Activated CD8-positive, alpha-beta T cell treated with anti-CD3 and anti-CD28 coated beads, Interleukin-2, amount 10 ng/mL, durations not matched to agents 7 days and 5 days (primary cell): ENCODE results near the gene FBLN5. TPM values are rescaled to one million over a fixed set of nuclear protein-coding genes. Genes with fewer than 3 reads are reported as not detected.

Experiments used
- ATAC-seq: fragments of 150-1000 bp; cut with Tn5 transposase; one replicate; pipeline ENCODE4 v1.10.0; 2021; ENCODE audit warnings: moderate library complexity
- CTCF ChIA-PET: fragments of 350-600 bp; sonication (Branson Sonifier 250); formaldehyde crosslinking; loops from one replicate; lab custom pipeline; 2021; ENCODE audit warnings: antibody characterized with exemption; lab: Charles Lee
- POLR2A ChIA-PET: fragments of 350-600 bp; sonication (Branson Sonifier 250); formaldehyde crosslinking; loops from one replicate; lab custom pipeline; 2021; ENCODE audit warnings: antibody characterized with exemption; lab: Charles Lee
- DNase-seq: peaks from one replicate; pipeline ENCODE4 v3.0.0-alpha.2; 2020
- H3K27ac Mint-ChIP-seq: one replicate; pipeline ENCODE4 v1.8.0; 2021; ENCODE audit warnings: mild to moderate bottlenecking, mixed read lengths
- H3K27me3 Mint-ChIP-seq: one replicate; pipeline ENCODE4 v1.8.0; 2021; ENCODE audit warnings: low read depth, mixed read lengths
- H3K36me3 Mint-ChIP-seq: one replicate; pipeline ENCODE4 v1.8.0; 2021; ENCODE audit warnings: low read depth, mixed read lengths
- H3K4me1 Mint-ChIP-seq: one replicate; pipeline ENCODE4 v1.8.0; 2021; ENCODE audit warnings: low read depth, mixed read lengths
- H3K4me3 Mint-ChIP-seq: one replicate; pipeline ENCODE4 v1.8.0; 2021; ENCODE audit warnings: mild to moderate bottlenecking, mixed read lengths
- H3K9me3 Mint-ChIP-seq: one replicate; pipeline ENCODE4 v1.8.0; 2022; ENCODE audit warnings: mixed read lengths; ENCODE audit not compliant: insufficient read depth
- total RNA-seq, 2 experiments: library from RNA; stranded (reverse); gene quantifications; one replicate each; pipeline ENCODE4 v1.2.3, GENCODE V29; 2021

Gene FBLN5
- total RNA-seq, 2 experiments from 2014 or later: 1.6 to 2.6 TPM

- no peak overlapping the region for H3K4me3 Mint-ChIP-seq
- ATAC-seq (no peak), DNase-seq (no peak)
- H3K27ac Mint-ChIP-seq: peak overlapping the region; percentile 21
- no peaks in the 10 kb centered on the region for H3K9me3 Mint-ChIP-seq
- H3K27me3 Mint-ChIP-seq: no peaks in the 10 kb centered on the region
- ChIA-PET CTCF (interaction anchor here (0.6 to 3.9 kb wide), 8 partner anchors 8 to 791 kb away, joined by 3 to 15 read pairs (median 5); partner anchors contain the start of gene TC2N), POLR2A (interaction anchor here (1.0 kb wide), 1 partner anchor 25 kb away, joined by 4 read pairs; no protein-coding TSS in a partner anchor)
- H3K36me3 Mint-ChIP-seq: peaks cover 2% of the 10 kb centered on the region
- H3K4me1 Mint-ChIP-seq: peaks cover 62% of the 10 kb centered on the region
Observed at GRCh38 chr14:91891721-91892220, 55.7 kb downstream of the FBLN5 start.

- no peaks in the 10 kb centered on the region for H3K27me3 Mint-ChIP-seq
- no peaks in the 10 kb centered on the region for H3K9me3 Mint-ChIP-seq
- ATAC-seq: no peak
- no peak overlapping the region for H3K4me3 Mint-ChIP-seq
- peaks cover 65% of the 10 kb centered on the region for H3K4me1 Mint-ChIP-seq
- CTCF ChIA-PET: interaction anchor here (0.8 to 3.9 kb wide), 5 partner anchors 8 to 106 kb away, joined by 3 to 11 read pairs (median 5); no protein-coding TSS in a partner anchor
- DNase-seq: no peak
- peaks cover 2% of the 10 kb centered on the region for H3K36me3 Mint-ChIP-seq
- H3K27ac Mint-ChIP-seq: peak overlapping the region; percentile 21
- POLR2A ChIA-PET: interaction anchor here (1.0 kb wide), 2 partner anchors 25 to 56 kb away, joined by 4 read pairs; no protein-coding TSS in a partner anchor
Observed at GRCh38 chr14:91891101-91891500, 56.4 kb downstream of the FBLN5 start.

GRCh38 chr14:91890291-91890749 is 57.2 kb downstream of the FBLN5 start:
- Mint-ChIP-seq H3K4me3 (peak overlapping the region; percentile 48), H3K4me1 (peaks cover 65% of the 10 kb centered on the region), H3K27ac (peak overlapping the region; percentile 86), H3K9me3 (no peaks in the 10 kb centered on the region), H3K36me3 (no peaks in the 10 kb centered on the region), H3K27me3 (no peaks in the 10 kb centered on the region)
- ChIA-PET CTCF (interaction anchor here (1.0 to 3.9 kb wide), 3 partner anchors 7 to 174 kb away, joined by 4 to 11 read pairs (median 5); no protein-coding TSS in a partner anchor), POLR2A (interaction anchor here (1.0 to 2.8 kb wide), 2 partner anchors 23 to 55 kb away, joined by 4 to 11 read pairs; partner anchors contain the start of gene TC2N)
- DNase-seq (peak; percentile 33), ATAC-seq (peak; percentile 50)

- H3K9me3 Mint-ChIP-seq: no peaks in the 10 kb centered on the region
- no peaks in the 10 kb centered on the region for H3K27me3 Mint-ChIP-seq
- DNase-seq (no peak), ATAC-seq (peak; percentile 31)
- H3K4me3 Mint-ChIP-seq: no peak overlapping the region
- ChIA-PET POLR2A (interaction anchor here (2.8 kb wide), 1 partner anchor 23 kb away, joined by 11 read pairs; the partner anchor contains the start of gene TC2N), CTCF (interaction anchor here (0.8 to 3.9 kb wide), 3 partner anchors 10 to 173 kb away, joined by 3 to 11 read pairs (median 4); no protein-coding TSS in a partner anchor)
- no peaks in the 10 kb centered on the region for H3K36me3 Mint-ChIP-seq
- peak overlapping the region; percentile 86 for H3K27ac Mint-ChIP-seq
- peaks cover 67% of the 10 kb centered on the region for H3K4me1 Mint-ChIP-seq
Observed at GRCh38 chr14:91889477-91890211, 57.9 kb downstream of the FBLN5 start.

GRCh38 chr14:91888641-91889476 is 58.6 kb downstream of the FBLN5 start:
- Mint-ChIP-seq H3K4me3 (no peak overlapping the region), H3K9me3 (no peaks in the 10 kb centered on the region), H3K27ac (peak overlapping the region; percentile 36), H3K36me3 (no peaks in the 10 kb centered on the region), H3K4me1 (peaks cover 65% of the 10 kb centered on the region), H3K27me3 (no peaks in the 10 kb centered on the region)
- ChIA-PET CTCF (interaction anchor here (0.8 kb wide), 1 partner anchor 11 kb away, joined by 3 read pairs; no protein-coding TSS in a partner anchor), POLR2A (interaction anchor here (2.8 kb wide), 1 partner anchor 22 kb away, joined by 11 read pairs; the partner anchor contains the start of gene TC2N)
- no peak for DNase-seq
- ATAC-seq: no peak

- ATAC-seq (no peak), DNase-seq (no peak)
- CTCF ChIA-PET: no interaction called here
- Mint-ChIP-seq H3K36me3 (no peaks in the 10 kb centered on the region), H3K27ac (no peak overlapping the region), H3K27me3 (no peaks in the 10 kb centered on the region), H3K9me3 (no peaks in the 10 kb centered on the region), H3K4me1 (peaks cover 46% of the 10 kb centered on the region), H3K4me3 (no peak overlapping the region)
- POLR2A ChIA-PET: no interaction called here
Observed at GRCh38 chr14:91886961-91887360, 60.5 kb downstream of the FBLN5 start.

- H3K36me3 Mint-ChIP-seq: peaks cover 3% of the 10 kb centered on the region
- H3K27me3 Mint-ChIP-seq: no peaks in the 10 kb centered on the region
- no peak for DNase-seq
- ChIA-PET POLR2A (no interaction called here), CTCF (interaction anchor here (1.4 to 1.5 kb wide), 2 partner anchors 9 to 14 kb away, joined by 3 to 4 read pairs; no protein-coding TSS in a partner anchor)
- peaks cover 41% of the 10 kb centered on the region for H3K4me1 Mint-ChIP-seq
- H3K27ac Mint-ChIP-seq: no peak overlapping the region
- H3K4me3 Mint-ChIP-seq: no peak overlapping the region
- H3K9me3 Mint-ChIP-seq: no peaks in the 10 kb centered on the region
- no peak for ATAC-seq
Observed at GRCh38 chr14:91885839-91886238, 61.7 kb downstream of the FBLN5 start.

GRCh38 chr14:91885113-91885712 is 62.3 kb downstream of the FBLN5 start:
- DNase-seq (no peak), ATAC-seq (no peak)
- no peak overlapping the region for H3K27ac Mint-ChIP-seq
- no peaks in the 10 kb centered on the region for H3K27me3 Mint-ChIP-seq
- no peak overlapping the region for H3K4me3 Mint-ChIP-seq
- H3K36me3 Mint-ChIP-seq: peaks cover 4% of the 10 kb centered on the region
- peaks cover 41% of the 10 kb centered on the region for H3K4me1 Mint-ChIP-seq
- CTCF ChIA-PET: interaction anchor here (0.9 to 1.6 kb wide), 5 partner anchors 8 to 112 kb away, joined by 3 to 4 read pairs (median 3); no protein-coding TSS in a partner anchor
- H3K9me3 Mint-ChIP-seq: no peaks in the 10 kb centered on the region
- POLR2A ChIA-PET: interaction anchor here (0.8 to 1.8 kb wide), 2 partner anchors 13 to 18 kb away, joined by 3 to 6 read pairs; partner anchors contain the start of gene TC2N

- Mint-ChIP-seq H3K27me3 (no peaks in the 10 kb centered on the region), H3K9me3 (no peaks in the 10 kb centered on the region), H3K4me1 (peaks cover 39% of the 10 kb centered on the region), H3K4me3 (no peak overlapping the region), H3K36me3 (peaks cover 6% of the 10 kb centered on the region), H3K27ac (no peak overlapping the region)
- no peak for DNase-seq
- CTCF ChIA-PET: interaction anchor here (0.9 to 1.6 kb wide), 5 partner anchors 8 to 112 kb away, joined by 3 to 4 read pairs (median 3); no protein-coding TSS in a partner anchor
- POLR2A ChIA-PET: interaction anchor here (0.8 to 1.8 kb wide), 2 partner anchors 12 to 18 kb away, joined by 3 to 6 read pairs; partner anchors contain the start of gene TC2N
- ATAC-seq: no peak
Observed at GRCh38 chr14:91884664-91885063, 62.8 kb downstream of the FBLN5 start.

GRCh38 chr14:91883753-91884152 is 63.7 kb downstream of the FBLN5 start:
- CTCF ChIA-PET: interaction anchor here (1.2 kb wide), 1 partner anchor 9 kb away, joined by 8 read pairs; no protein-coding TSS in a partner anchor
- no peak overlapping the region for H3K27ac Mint-ChIP-seq
- peaks cover 32% of the 10 kb centered on the region for H3K4me1 Mint-ChIP-seq
- H3K27me3 Mint-ChIP-seq: no peaks in the 10 kb centered on the region
- no peak for DNase-seq
- POLR2A ChIA-PET: interaction anchor here (1.8 kb wide), 1 partner anchor 17 kb away, joined by 6 read pairs; the partner anchor contains the start of gene TC2N
- no peak overlapping the region for H3K4me3 Mint-ChIP-seq
- no peak for ATAC-seq
- H3K36me3 Mint-ChIP-seq: peaks cover 6% of the 10 kb centered on the region
- no peaks in the 10 kb centered on the region for H3K9me3 Mint-ChIP-seq
